HL-60 (cell line): ENCODE data around the gene MRPS2.

ENCODE experiments used
- CTCF ChIP-seq: IDR thresholded peaks from one replicate; pipeline ENCODE4 v1.5.1; 2011; ENCODE audit warnings: low read length, control low read depth, inconsistent platforms; ENCODE audit not compliant: insufficient read depth
- POLR2AphosphoS5 ChIP-seq: IDR thresholded peaks from 2 replicates; pipeline ENCODE4 v1.6.1; 2012; ENCODE audit warnings: low read depth
- REST ChIP-seq: IDR thresholded peaks from 2 replicates; pipeline ENCODE4 v1.6.1; 2012; ENCODE audit warnings: low read depth; ENCODE audit not compliant: insufficient replicate concordance
- SPI1 ChIP-seq: IDR thresholded peaks from 2 replicates; pipeline ENCODE4 v1.6.1; 2012; ENCODE audit warnings: low read depth, mild to moderate bottlenecking, borderline replicate concordance

- TF ChIP-seq CTCF (no peak), POLR2AphosphoS5 (no peak), REST (no peak), SPI1 (no peak)
Observed at GRCh38 chr9:135492886-135493669, 7.4 kb upstream of the MRPS2 start.
